Measurements from ENCODE around the gene DNASE2. TPM values are rescaled to one million over a fixed set of nuclear protein-coding genes. Genes with fewer than 3 reads are reported as not detected.

The DNASE2 gene
- total RNA-seq, 2 experiments from 2014 or later: 28.8 to 30.0 TPM

DNA sequence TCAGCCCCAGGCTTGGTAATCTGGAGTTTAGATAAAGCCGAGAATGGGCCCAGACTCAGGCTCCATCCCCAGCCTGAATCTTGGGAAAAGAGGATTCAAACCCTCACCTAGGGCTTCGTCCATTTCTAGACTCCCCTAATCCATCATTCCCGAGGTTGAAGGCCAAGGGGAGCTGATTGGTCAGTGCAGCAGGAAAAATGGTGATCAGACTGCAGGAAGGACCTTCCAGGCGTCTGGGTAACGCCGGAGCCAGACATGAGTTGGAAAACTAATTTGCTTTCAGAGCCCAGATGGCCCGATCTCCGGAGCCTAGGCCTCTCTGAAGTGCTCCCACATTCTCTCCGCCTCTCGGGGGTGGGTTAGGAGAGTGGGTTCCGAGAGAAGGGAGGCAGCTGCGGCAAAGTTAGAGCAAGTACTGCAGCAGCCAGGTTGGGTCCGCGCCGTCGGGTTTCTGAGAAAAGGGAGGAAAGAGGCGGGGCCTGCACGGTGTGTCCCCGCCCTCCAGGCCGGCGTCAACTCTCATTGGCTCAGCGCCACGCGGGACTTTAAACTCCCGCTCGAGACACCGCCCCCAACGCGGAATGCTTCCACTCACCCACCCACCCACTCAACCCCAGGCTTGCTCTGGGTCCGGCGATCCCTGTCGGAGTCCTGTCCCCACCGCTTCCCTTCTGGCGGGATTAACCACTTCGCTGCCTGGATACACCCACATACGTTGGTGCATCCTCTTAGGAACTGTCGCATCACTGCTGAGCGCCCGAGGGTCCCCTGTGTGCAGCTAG lies 46.1 kb downstream of the DNASE2 start:
- no peak overlapping the region for H3K4me3 Mint-ChIP-seq

DNA sequence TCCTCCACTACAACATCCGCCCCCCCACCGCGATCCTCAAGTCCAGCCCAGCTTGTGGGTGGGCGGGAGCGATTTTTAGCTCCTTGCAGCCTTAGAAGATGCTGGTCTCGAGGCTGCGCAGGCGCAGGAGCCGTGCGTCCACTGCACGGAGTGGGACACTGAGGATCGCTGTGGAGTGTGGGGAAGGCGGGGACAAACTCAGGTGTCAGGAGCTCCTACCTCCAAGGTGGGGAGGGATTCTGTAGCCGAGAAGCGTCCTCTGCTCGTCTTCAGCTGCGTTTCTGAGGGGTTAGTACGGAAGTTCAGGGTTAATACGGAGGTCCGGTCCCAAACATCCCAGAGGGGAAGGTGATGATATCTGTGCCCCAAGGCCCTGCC lies 46.7 kb downstream of the DNASE2 start, which contains the start of gene RTBDN:
RTBDN (minus strand) TSS at position 14 of the 378 bp plus-strand sequence. CDS start 4,600 bp downstream, outside the sequence.
- no peak within 1 kb of the TSS for H3K27ac Mint-ChIP-seq
- no peaks in the 10 kb centered on the region for H3K36me3 Mint-ChIP-seq (ENCODE audit: low read depth)
- CTCF ChIA-PET: interaction anchor here (1.1 to 1.2 kb wide), 2 partner anchors 8 to 13 kb away, joined by 3 read pairs; no protein-coding TSS in a partner anchor
- no peaks in the 10 kb centered on the region for H3K9me3 Mint-ChIP-seq
- peaks cover 76% of the 10 kb centered on the region for H3K27me3 Mint-ChIP-seq
- H3K4me3 Mint-ChIP-seq: peak within 1 kb of the TSS; percentile 39
- no peak for DNase-seq
- POLR2A ChIA-PET: no interaction called here
- peaks cover 25% of the 10 kb centered on the region for H3K4me1 Mint-ChIP-seq

More for the DNA sequence above, 46.1 kb downstream of the DNASE2 start:
- H3K9me3 Mint-ChIP-seq: no peaks in the 10 kb centered on the region
- H3K4me1 Mint-ChIP-seq: peaks cover 27% of the 10 kb centered on the region
- H3K27ac Mint-ChIP-seq: no peak overlapping the region
- peaks cover 74% of the 10 kb centered on the region for H3K27me3 Mint-ChIP-seq
- CTCF ChIA-PET: interaction anchor here (0.6 to 1.2 kb wide), 3 partner anchors 9 to 20 kb away, joined by 3 read pairs; no protein-coding TSS in a partner anchor
- POLR2A ChIA-PET: no interaction called here
- peak; percentile 23 for DNase-seq
- H3K36me3 Mint-ChIP-seq (ENCODE audit: low read depth): no peaks in the 10 kb centered on the region

DNA sequence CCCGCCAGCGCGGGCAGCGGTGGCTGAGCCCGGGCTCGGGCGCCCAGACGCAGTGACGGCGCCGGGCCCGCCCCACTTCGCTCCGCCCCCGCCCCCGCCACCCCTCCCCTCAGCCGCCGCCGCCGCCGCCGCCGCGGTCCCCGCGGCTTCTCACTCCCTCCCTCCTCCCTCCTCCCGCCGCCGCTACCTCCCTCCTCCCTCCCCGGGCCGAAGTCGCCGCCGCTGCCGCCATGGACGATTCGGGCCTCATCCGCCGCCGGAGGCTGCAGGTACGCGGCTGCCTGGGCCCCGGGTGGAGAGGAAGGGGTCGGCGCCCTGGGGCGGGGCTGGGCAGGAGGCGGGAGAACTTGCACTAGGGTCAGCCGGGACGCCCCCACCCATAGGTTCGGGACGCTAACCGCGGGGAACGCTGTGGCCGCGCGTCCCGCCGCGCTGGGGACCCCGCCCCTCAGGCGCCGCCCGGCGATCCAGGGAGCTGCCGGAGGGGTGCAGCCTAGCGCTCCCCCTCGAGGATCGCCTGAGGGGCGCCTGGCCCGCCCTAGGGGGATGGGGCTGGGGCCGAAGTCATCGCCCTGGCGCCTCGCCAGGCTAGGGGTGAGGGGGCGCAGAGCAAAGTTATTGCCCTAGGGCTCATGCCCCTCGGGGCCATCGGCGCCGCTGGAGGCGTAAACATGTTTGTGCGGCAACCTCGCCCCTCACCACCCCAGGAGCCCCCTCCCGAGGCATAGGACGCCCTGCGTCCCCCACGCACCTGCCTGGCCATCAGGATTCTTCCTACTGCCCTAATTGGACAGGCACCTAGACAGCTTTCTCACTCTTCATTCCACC lies 47.3 kb downstream of the DNASE2 start:
- peaks cover 73% of the 10 kb centered on the region for H3K27me3 Mint-ChIP-seq
- peak overlapping the region; percentile 39 for H3K4me3 Mint-ChIP-seq
- H3K9me3 Mint-ChIP-seq: no peaks in the 10 kb centered on the region
- POLR2A ChIA-PET: no interaction called here
- H3K36me3 Mint-ChIP-seq (ENCODE audit: low read depth): no peaks in the 10 kb centered on the region
- peak; percentile 25 for DNase-seq
- no peak overlapping the region for H3K27ac Mint-ChIP-seq
- peaks cover 20% of the 10 kb centered on the region for H3K4me1 Mint-ChIP-seq
- CTCF ChIA-PET: interaction anchor here (1.1 kb wide), 1 partner anchor 7 kb away, joined by 3 read pairs; no protein-coding TSS in a partner anchor

DNA sequence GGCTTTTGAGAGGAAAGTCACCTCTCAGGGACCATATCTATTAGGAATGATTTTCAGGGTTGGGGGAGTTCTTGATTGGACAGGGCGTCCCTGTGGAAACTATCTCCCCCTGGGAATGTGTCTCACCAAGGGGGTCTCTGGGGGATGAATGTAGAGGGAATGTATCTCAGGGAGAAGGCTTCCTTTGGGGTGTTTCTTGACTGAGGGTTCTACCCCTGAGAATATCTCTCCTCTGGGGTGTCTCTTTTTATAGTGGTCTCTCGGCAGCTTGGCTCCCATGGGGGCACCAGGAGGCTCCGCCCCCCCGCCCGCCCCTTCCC lies 47.9 kb downstream of the DNASE2 start:
- POLR2A ChIA-PET: no interaction called here

DNA sequence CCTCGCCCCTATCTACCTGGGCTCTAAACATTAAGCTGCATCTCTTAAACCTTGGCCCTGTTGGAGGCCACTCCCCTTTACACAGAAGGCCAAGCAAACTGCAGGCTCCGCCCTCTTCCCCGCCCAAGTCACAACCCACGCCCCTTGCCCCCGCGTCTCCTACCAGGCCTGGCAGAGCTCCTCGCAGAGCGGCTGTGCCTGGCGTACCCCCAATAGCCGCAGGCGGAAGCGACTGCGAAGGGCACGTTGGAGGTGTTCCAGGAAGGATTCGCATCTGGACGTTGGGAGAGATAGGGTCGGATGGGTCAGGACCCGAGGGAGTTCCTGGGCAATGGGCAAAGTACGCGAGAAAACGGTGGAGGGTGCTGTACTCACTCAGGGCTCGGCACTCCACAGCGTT lies 52.8 kb downstream of the DNASE2 start:
- Mint-ChIP-seq H3K4me1 (peaks cover 20% of the 10 kb centered on the region), H3K27ac (no peak overlapping the region), H3K9me3 (no peaks in the 10 kb centered on the region), H3K4me3 (no peak overlapping the region), H3K36me3 (ENCODE audit: low read depth) (no peaks in the 10 kb centered on the region), H3K27me3 (peaks cover 59% of the 10 kb centered on the region)
- CTCF ChIA-PET: interaction anchor here (1.2 kb wide), 1 partner anchor 10 kb away, joined by 3 read pairs; no protein-coding TSS in a partner anchor
- POLR2A ChIA-PET: interaction anchor here (0.6 kb wide), 1 partner anchor 66 kb away, joined by 6 read pairs; no protein-coding TSS in a partner anchor
- peak; percentile 32 for DNase-seq

More for the DNA sequence above, 47.9 kb downstream of the DNASE2 start:
- Mint-ChIP-seq H3K9me3 (no peaks in the 10 kb centered on the region), H3K27ac (peak overlapping the region; percentile 27), H3K27me3 (peaks cover 75% of the 10 kb centered on the region), H3K36me3 (ENCODE audit: low read depth) (no peaks in the 10 kb centered on the region), H3K4me3 (peak overlapping the region; percentile 11), H3K4me1 (peaks cover 20% of the 10 kb centered on the region)
- CTCF ChIA-PET: no interaction called here
- no peak for DNase-seq

DNA sequence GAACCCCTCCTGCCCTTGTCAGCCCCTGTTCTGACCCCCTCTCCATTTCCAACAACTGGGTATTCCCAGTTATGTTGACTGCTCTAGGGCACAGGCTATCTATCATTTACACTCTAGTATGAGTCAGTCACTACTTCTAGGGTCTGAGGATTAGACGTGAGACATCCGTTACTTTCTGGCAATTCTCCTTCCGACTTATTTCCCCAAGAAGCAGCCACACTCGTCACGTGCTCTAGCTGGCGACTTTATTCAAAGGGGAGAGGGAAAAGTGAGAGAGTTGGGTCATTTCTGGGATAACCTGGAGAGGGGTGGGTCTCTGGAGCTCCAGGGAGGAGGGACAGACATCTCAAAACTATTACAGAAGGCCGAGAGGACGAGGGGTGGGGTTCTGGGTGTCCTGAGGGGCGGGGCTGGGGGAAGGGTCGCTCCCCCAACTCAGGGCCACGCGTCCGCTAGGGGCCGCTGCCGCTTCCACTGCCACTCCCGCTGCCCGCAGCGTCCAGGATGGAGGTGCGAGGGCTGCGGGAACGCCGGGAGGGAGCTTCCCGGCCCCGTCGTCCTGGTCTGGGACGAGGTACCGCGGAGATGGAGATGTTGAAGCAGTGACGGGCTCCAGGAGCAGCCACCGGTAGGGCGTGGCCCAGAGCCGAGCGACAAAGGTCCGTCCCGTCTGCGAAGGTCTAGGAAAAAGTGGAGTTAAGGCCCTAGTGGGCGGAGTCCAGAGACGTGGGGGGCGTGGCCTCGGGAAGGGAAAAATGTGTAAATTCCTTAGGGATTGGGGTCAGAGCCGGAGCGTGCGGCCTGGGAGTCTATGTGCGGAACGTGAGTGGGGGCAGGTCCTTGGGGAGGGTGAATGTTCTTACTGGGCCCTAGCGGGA lies 55.8 kb downstream of the DNASE2 start:
- POLR2A ChIA-PET: no interaction called here
- Mint-ChIP-seq H3K27me3 (peaks cover 35% of the 10 kb centered on the region), H3K9me3 (no peaks in the 10 kb centered on the region), H3K36me3 (ENCODE audit: low read depth) (no peaks in the 10 kb centered on the region), H3K27ac (no peak overlapping the region), H3K4me1 (peaks cover 12% of the 10 kb centered on the region), H3K4me3 (no peak overlapping the region)
- CTCF ChIA-PET: interaction anchor here (0.6 to 1.8 kb wide), 7 partner anchors 19 to 152 kb away, joined by 3 to 5 read pairs (median 3); partner anchors contain the start of gene RNASEH2A
- DNase-seq: no peak

Small RNA genes lying within 50 kb of the gene (microRNA-seq; reads per million reads assigned to microRNA genes)
- gene MIR5695 (ENCODE audit: borderline microRNAs expressed, borderline replicate concordance) (0.84 reads per million), gene MIR6794 (ENCODE audit: borderline microRNAs expressed, borderline replicate concordance) (not detected)

Other genes starting within 250 kb of the DNASE2 start
- gene MAN2B1, start 214.7 kb downstream of the DNASE2 start, total RNA-seq: 100 to 1,000 TPM; 130 to 143 TPM
- 10 to 100 TPM; 14.4 to 19.6 TPM for gene WDR83, start 214.6 kb downstream of the DNASE2 start, total RNA-seq
- 100 to 1,000 TPM in 1 of 2 experiments, 10 to 100 TPM in 1; 89.9 to 102 TPM for gene DHPS, start 199.6 kb downstream of the DNASE2 start, total RNA-seq
- not detected for gene GNG14, start 193.5 kb downstream of the DNASE2 start, total RNA-seq
- gene FBXW9, start 184.8 kb downstream of the DNASE2 start, total RNA-seq: 1 to 10 TPM; 5.3 to 5.9 TPM
- 10 to 100 TPM; 80.5 to 90.7 TPM for gene TNPO2, start 157.5 kb downstream of the DNASE2 start, total RNA-seq
- 100 to 1,000 TPM; 222 to 226 TPM for gene TRIR, start 146.8 kb downstream of the DNASE2 start, total RNA-seq
- 10 to 100 TPM; 67.2 to 68.3 TPM for gene GET3, start 144.0 kb downstream of the DNASE2 start, total RNA-seq
- not detected for gene BEST2, start 129.7 kb downstream of the DNASE2 start, total RNA-seq
- gene HOOK2, start 105.9 kb downstream of the DNASE2 start, total RNA-seq: 10 to 100 TPM; 13.9 to 14.0 TPM
- gene JUNB, start 90.0 kb downstream of the DNASE2 start, total RNA-seq: 10 to 100 TPM; 66.7 to 78.4 TPM
- 100 to 1,000 TPM; 274 to 288 TPM for gene PRDX2, start 79.6 kb downstream of the DNASE2 start, total RNA-seq
- gene THSD8, start 79.4 kb downstream of the DNASE2 start, total RNA-seq: 10 to 100 TPM; 27.0 to 31.1 TPM
- 10 to 100 TPM; 34.9 to 39.3 TPM for gene RNASEH2A, start 74.9 kb downstream of the DNASE2 start, total RNA-seq
- not detected for gene RTBDN, start 46.9 kb downstream of the DNASE2 start, total RNA-seq
- gene MAST1, start 42.9 kb downstream of the DNASE2 start, total RNA-seq: under 1 TPM; 0.35 to 0.67 TPM
- under 1 TPM in 1 of 2 experiments, not detected in 1; 0.20 TPM for gene KLF1, start 5.8 kb upstream of the DNASE2 start, total RNA-seq
- 10 to 100 TPM; 35.4 to 41.7 TPM for gene GCDH, start 9.7 kb upstream of the DNASE2 start, total RNA-seq
- gene SYCE2, start 37.8 kb upstream of the DNASE2 start, total RNA-seq: 1 to 10 TPM; 3.2 to 4.5 TPM
- 10 to 100 TPM; 85.7 to 90.6 TPM for gene FARSA, start 52.3 kb upstream of the DNASE2 start, total RNA-seq
- gene CALR, start 57.2 kb upstream of the DNASE2 start, total RNA-seq: 100 to 1,000 TPM; 726 to 779 TPM
- gene RAD23A, start 64.4 kb upstream of the DNASE2 start, total RNA-seq: 100 to 1,000 TPM; 120 to 131 TPM
- 10 to 100 TPM; 14.9 to 16.5 TPM for gene GADD45GIP1, start 75.8 kb upstream of the DNASE2 start, total RNA-seq
- under 1 TPM; 0.15 to 0.20 TPM for gene DAND5, start 88.1 kb upstream of the DNASE2 start, total RNA-seq
- 1 to 10 TPM; 1.2 to 1.5 TPM for gene NFIX, start 114.0 kb upstream of the DNASE2 start, total RNA-seq
- 1 to 10 TPM; 2.3 to 2.5 TPM for gene LYL1, start 221.4 kb upstream of the DNASE2 start, total RNA-seq
- gene TRMT1, start 235.3 kb upstream of the DNASE2 start, total RNA-seq: 10 to 100 TPM; 44.7 to 58.3 TPM
- gene NACC1, start 236.8 kb upstream of the DNASE2 start, total RNA-seq: 10 to 100 TPM; 57.8 to 63.8 TPM